Tibial nerve (tissue), 4 donors: ENCODE data around the gene SPDYA.

ENCODE experiments used
- EP300 ChIP-seq, 2 donors: sonication (generic); formaldehyde crosslinking; IDR thresholded peaks; one replicate each; pipeline ENCODE4 v1.6.1; 2017; ENCODE audit warnings: antibody characterized with exemption in 2 of 2, mild to moderate bottlenecking in 1 of 2
- POLR2A ChIP-seq, 2 donors: fragments of 450-650 bp; IDR thresholded peaks; one replicate each; pipeline ENCODE4 v1.6.1; 2017; ENCODE audit warnings: antibody characterized with exemption in 2 of 2, mild to moderate bottlenecking in 2 of 2, moderate library complexity in 2 of 2
- TF ChIP-seq, protein P1 (sequence below), 5 experiments: fragments of 200-600 bp in 3 of 5; fragments of 450-650 bp in 2 of 5; sonication (generic) in 3 of 5; IDR thresholded peaks; one replicate each; pipeline ENCODE4 v1.5.1; 2016 to 2019; ENCODE audit warnings: antibody characterized with exemption in 5 of 5, mild to moderate bottlenecking in 3 of 5, moderate library complexity in 2 of 5

DNA sequence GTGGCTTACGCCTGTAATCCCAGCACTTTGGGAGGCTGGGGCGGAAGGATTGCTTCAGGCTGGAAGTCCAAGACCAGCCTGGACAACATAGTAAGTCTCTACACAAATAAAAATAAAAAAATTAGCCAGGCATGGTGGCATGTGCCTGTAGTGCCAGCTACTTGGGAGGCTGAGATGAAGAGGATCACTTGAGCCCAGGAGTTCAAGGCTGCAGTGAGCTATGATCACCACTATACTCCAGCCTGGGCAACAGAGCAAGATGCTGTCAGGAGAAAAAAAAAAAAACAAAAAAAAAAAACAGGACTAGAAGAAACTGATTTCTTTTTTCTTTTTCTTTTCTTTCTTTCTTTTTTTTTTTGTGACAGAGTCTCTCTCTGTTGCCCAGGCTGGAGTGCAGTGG is 13.6 kb downstream of the SPDYA start:
- TF ChIP-seq POLR2A (IDR thresholded peaks at IDR 0.05) (no peak), EP300 (IDR thresholded peaks at IDR 0.05) (no peak)
- TF ChIP-seq, protein P1, sequence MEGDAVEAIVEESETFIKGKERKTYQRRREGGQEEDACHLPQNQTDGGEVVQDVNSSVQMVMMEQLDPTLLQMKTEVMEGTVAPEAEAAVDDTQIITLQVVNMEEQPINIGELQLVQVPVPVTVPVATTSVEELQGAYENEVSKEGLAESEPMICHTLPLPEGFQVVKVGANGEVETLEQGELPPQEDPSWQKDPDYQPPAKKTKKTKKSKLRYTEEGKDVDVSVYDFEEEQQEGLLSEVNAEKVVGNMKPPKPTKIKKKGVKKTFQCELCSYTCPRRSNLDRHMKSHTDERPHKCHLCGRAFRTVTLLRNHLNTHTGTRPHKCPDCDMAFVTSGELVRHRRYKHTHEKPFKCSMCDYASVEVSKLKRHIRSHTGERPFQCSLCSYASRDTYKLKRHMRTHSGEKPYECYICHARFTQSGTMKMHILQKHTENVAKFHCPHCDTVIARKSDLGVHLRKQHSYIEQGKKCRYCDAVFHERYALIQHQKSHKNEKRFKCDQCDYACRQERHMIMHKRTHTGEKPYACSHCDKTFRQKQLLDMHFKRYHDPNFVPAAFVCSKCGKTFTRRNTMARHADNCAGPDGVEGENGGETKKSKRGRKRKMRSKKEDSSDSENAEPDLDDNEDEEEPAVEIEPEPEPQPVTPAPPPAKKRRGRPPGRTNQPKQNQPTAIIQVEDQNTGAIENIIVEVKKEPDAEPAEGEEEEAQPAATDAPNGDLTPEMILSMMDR (IDR thresholded peaks at IDR 0.05) = no peak
